ENCODE data around the gene CIZ1. TPM values are rescaled to one million over a fixed set of nuclear protein-coding genes. Genes with fewer than 3 reads are reported as not detected.

Gene CIZ1
- total RNA-seq, 1 experiment from 2014 or later, result 104 TPM

DNA sequence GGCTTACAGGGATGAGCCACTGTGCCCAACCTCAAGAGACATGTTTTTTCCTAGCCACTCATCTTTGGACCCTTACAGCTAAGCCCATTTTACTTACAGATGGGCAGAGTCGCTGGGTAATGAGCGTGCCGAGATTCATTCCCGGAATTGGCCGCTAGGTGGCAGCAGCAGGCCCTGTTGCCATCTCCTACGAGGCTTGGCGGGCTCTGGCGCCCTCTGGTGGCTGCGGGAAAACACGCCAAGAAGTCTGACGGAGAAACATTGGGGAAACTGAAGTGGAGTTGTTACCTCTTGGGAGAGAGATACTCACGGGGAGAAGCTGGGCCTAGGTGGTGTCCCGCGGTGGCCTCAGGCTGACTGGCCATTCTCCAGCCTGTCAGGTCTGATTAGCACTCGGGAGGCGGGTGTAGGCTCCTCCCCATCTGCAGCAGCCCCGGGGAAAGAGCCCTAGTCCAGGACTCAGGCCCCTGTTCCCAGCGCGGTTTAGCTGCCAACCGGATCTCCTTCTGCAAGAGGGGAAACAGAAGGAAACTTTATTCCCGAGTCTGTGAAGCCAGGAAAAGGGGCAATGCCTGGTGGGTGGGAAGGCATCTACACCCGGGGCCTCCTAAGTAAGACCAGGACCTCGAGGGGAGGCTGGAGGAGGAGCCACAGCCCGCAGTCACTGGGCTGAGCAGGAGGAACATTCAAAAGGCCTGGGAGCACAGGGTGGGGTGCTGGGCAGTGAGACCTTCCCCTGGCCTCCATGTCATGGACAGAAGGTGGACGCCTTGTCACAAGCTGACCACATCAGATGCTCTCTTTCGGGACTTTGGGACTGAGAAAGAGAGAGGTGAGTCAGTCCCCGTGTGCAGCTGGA, 73.5 kb downstream of the CIZ1 start:
- Histone ChIP-seq H3T11ph (ENCODE audit: low read length) (no peak overlapping the region), H3K27me3 (ENCODE audit: insufficient read depth, low read length) (no peaks in the 10 kb centered on the region), H3K9ac (ENCODE audit: extremely low read depth, insufficient read length, low read length) (no peak overlapping the region), H3K23ac (ENCODE audit: insufficient read length, low read depth, low read length) (no peak overlapping the region), H4K5ac (ENCODE audit: insufficient read length, low read depth, low read length) (no peak overlapping the region), H2AFZ (ENCODE audit: low read length) (no peak overlapping the region), H3K14ac (ENCODE audit: insufficient read depth, low read length) (no peak overlapping the region), H3K56ac (ENCODE audit: insufficient read length, low read depth, low read length) (no peak overlapping the region), H2BK12ac (ENCODE audit: insufficient read length, low read depth, low read length) (no peak overlapping the region), H3K18ac (ENCODE audit: insufficient read length, low read depth, low read length) (no peak overlapping the region), H2BK20ac (ENCODE audit: low read depth, low read length, poor library complexity, severe bottlenecking) (no peak overlapping the region), H2AK5ac (ENCODE audit: insufficient read length, low read length) (no peak overlapping the region), H2BK5ac (ENCODE audit: insufficient read length, low read length) (no peak overlapping the region), H3K23me2 (ENCODE audit: insufficient read length, low read depth, low read length, poor library complexity, severe bottlenecking) (no peaks in the 10 kb centered on the region), H4K91ac (ENCODE audit: insufficient read length, low read depth, low read length) (no peak overlapping the region), H3K4ac (ENCODE audit: low read depth, low read length) (no peak overlapping the region), H4K8ac (replicated peaks; ENCODE audit: insufficient read length, low read depth, low read length) (no peak overlapping the region), H3K4me2 (ENCODE audit: insufficient read depth, insufficient read length, low read length) (peak overlapping the region; percentile 3), H3K4me1 (ENCODE audit: insufficient read depth, low read length) (no peaks in the 10 kb centered on the region), H4K20me1 (ENCODE audit: control insufficient read depth, insufficient read depth, insufficient read length) (no peaks in the 10 kb centered on the region), H2BK15ac (ENCODE audit: low read depth, low read length) (no peak overlapping the region), H3K79me2 (ENCODE audit: insufficient read depth, low read length) (no peaks in the 10 kb centered on the region), H3K27ac (ENCODE audit: insufficient read length, low read depth, low read length) (no peak overlapping the region), H3K79me1 (ENCODE audit: insufficient read depth, low read depth, low read length, poor library complexity, severe bottlenecking) (no peaks in the 10 kb centered on the region), H3K9me3 (ENCODE audit: control insufficient read depth, low read depth, low read length) (no peaks in the 10 kb centered on the region), H2BK120ac (ENCODE audit: low read depth, low read length, poor library complexity, severe bottlenecking) (no peak overlapping the region)
- DNase-seq, result peak; percentile 96
- H3K4me3 Mint-ChIP-seq, result peak overlapping the region in 1 of 2 experiments; percentile 65; a peak in 3 of 5 replicates
- WGBS (ENCODE audit: extremely low coverage, insufficient read length, low lambda C conversion rate), result no CpG with 5 or more reads among the region's 27 CpGs
- peak overlapping the region in 2 of 3 experiments; percentile 39 to 90; a peak in 4 of 7 replicates for H3K27ac Mint-ChIP-seq
- peaks cover 0 to 3% of the 10 kb centered on the region in 2 experiments; a peak in 1 of 5 replicates for H3K9me3 Mint-ChIP-seq
- H3K4me1 Mint-ChIP-seq, result peaks cover 8 to 11% of the 10 kb centered on the region in 2 experiments; a peak in 3 of 4 replicates
- no peaks in the 10 kb centered on the region for H3K27me3 Mint-ChIP-seq (ENCODE audit: low read depth)
- TF ChIP-seq CTCF (conservative IDR thresholded peaks at IDR 0.05), result peak; percentile 100
- peaks cover 12 to 52% (median 19%) of the 10 kb centered on the region in 3 experiments; a peak in 6 of 7 replicates for H3K36me3 Mint-ChIP-seq (ENCODE audit: insufficient read depth in 1 of 3, low read depth in 3 of 3)

Data from H9 (cell line).